ENCODE measurements around the gene ATXN7. TPM values are rescaled to one million over a fixed set of nuclear protein-coding genes. Genes with fewer than 3 reads are reported as not detected.
A peak's percentile ranks its signal among the peaks of the same experiment; 100 is the strongest.

The ATXN7 gene
- polyA plus RNA-seq, 1 experiment = 10.7 TPM

DNA sequence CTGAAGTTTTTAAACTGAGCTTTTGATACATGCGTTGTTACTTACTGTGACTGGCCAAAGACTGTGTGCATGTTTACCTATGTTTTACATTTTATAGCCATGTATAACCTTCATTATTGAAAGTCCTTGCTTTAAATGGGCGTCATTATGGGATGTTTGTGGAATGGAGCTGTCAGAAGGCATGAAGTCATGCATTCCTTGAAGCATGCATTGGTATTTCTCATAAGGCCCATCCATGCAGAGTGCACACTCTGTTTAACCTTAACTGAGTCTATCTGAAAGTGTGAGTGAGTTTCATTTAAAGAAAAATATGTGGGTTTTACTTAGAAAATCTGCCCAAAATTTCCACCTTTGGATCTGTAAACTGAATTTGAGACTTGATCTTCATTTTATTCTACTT, 108.5 kb downstream of the ATXN7 start:
- TF ChIP-seq, protein P1, sequence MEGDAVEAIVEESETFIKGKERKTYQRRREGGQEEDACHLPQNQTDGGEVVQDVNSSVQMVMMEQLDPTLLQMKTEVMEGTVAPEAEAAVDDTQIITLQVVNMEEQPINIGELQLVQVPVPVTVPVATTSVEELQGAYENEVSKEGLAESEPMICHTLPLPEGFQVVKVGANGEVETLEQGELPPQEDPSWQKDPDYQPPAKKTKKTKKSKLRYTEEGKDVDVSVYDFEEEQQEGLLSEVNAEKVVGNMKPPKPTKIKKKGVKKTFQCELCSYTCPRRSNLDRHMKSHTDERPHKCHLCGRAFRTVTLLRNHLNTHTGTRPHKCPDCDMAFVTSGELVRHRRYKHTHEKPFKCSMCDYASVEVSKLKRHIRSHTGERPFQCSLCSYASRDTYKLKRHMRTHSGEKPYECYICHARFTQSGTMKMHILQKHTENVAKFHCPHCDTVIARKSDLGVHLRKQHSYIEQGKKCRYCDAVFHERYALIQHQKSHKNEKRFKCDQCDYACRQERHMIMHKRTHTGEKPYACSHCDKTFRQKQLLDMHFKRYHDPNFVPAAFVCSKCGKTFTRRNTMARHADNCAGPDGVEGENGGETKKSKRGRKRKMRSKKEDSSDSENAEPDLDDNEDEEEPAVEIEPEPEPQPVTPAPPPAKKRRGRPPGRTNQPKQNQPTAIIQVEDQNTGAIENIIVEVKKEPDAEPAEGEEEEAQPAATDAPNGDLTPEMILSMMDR (IDR thresholded peaks at IDR 0.05; ENCODE audit: low read depth, low read length) = no peak
- ChIA-PET POLR2A (interaction anchor here (0.5 to 1.1 kb wide), 2 partner anchors 12 to 108 kb away, joined by 4 to 8 read pairs; partner anchors contain the start of genes ATXN7 and THOC7), CTCF (interaction anchor here (0.5 to 9.8 kb wide), 3 partner anchors 10 to 272 kb away, joined by 3 to 75 read pairs (median 4); no protein-coding TSS in a partner anchor)
- Histone ChIP-seq H3K27me3 (ENCODE audit: control insufficient read depth, insufficient read depth, low read length) (no peaks in the 10 kb centered on the region), H3K4me3 (ENCODE audit: low read depth, low read length) (no peak overlapping the region), H3K9me3 (ENCODE audit: control insufficient read depth, insufficient read depth, low read length) (no peaks in the 10 kb centered on the region), H3K27ac (ENCODE audit: low read depth, low read length) (no peak overlapping the region)
- peak; percentile 56 for DNase-seq (ENCODE audit: low read depth, low spot score)

DNA sequence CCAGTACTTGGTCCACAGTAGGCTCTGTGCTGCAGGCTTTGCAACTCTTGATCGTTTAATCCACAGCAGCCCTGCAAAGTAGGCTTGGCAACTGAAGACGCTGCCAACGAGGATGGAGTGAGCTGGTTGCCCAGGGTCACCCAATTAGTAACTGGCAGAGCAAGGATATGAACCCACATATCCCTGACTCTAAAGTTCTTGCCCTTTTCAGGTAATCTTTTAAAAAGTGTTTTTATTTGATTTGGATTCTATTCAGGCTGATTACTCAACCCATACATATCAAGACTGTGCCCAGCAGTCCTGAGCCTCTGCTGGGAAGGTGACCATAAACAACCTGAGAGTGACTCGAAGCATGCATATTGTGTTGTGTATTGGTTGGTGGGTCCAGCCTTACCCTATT, 109.3 kb downstream of the ATXN7 start:
- DNase-seq (ENCODE audit: low read depth, low spot score) = no peak
- CTCF ChIA-PET = interaction anchor here (1.2 to 9.8 kb wide), 3 partner anchors 10 to 21 kb away, joined by 3 to 75 read pairs (median 67); no protein-coding TSS in a partner anchor
- Histone ChIP-seq H3K27ac (ENCODE audit: low read depth, low read length) (no peak overlapping the region), H3K27me3 (ENCODE audit: control insufficient read depth, insufficient read depth, low read length) (no peaks in the 10 kb centered on the region), H3K4me3 (ENCODE audit: low read depth, low read length) (no peak overlapping the region), H3K9me3 (ENCODE audit: control insufficient read depth, insufficient read depth, low read length) (no peaks in the 10 kb centered on the region)
- POLR2A ChIA-PET = interaction anchor here (1.1 kb wide), 1 partner anchor 13 kb away, joined by 8 read pairs; no protein-coding TSS in a partner anchor
- TF ChIP-seq, protein P1 (IDR thresholded peaks at IDR 0.05; ENCODE audit: low read depth, low read length) = no peak

DNA sequence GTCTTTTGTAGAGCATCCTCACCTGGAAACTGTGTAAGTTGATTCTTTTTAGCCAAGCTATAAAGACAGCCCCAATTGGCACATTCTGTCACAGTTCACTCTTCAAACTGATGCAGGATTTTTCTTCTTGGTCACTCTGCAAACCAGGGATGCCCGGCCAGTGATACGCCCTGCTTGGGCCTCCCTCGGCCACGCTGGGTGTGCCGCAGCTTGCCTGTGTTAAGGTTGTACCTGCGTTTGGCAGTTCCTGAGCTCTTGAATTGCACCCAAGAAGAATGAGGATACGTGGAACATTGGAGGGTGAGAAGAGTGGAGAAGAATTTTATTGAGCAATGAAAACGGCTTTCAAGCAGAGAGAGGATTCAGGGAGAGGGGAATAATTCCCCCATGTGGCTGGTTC, 109.7 kb downstream of the ATXN7 start:
- H3K9me3 ChIP-seq (ENCODE audit: control insufficient read depth, insufficient read depth, low read length) = no peaks in the 10 kb centered on the region
- DNase-seq (ENCODE audit: low read depth, low spot score) = no peak
- ChIA-PET POLR2A (no interaction called here), CTCF (interaction anchor here (8.9 to 9.8 kb wide), 2 partner anchors 11 to 19 kb away, joined by 67 to 75 read pairs; no protein-coding TSS in a partner anchor)
- H3K27me3 ChIP-seq (ENCODE audit: control insufficient read depth, insufficient read depth, low read length) = no peaks in the 10 kb centered on the region
- TF ChIP-seq, protein P1 (IDR thresholded peaks at IDR 0.05; ENCODE audit: low read depth, low read length) = no peak
- H3K4me3 ChIP-seq (ENCODE audit: low read depth, low read length) = no peak overlapping the region
- H3K27ac ChIP-seq (ENCODE audit: low read depth, low read length) = no peak overlapping the region

DNA sequence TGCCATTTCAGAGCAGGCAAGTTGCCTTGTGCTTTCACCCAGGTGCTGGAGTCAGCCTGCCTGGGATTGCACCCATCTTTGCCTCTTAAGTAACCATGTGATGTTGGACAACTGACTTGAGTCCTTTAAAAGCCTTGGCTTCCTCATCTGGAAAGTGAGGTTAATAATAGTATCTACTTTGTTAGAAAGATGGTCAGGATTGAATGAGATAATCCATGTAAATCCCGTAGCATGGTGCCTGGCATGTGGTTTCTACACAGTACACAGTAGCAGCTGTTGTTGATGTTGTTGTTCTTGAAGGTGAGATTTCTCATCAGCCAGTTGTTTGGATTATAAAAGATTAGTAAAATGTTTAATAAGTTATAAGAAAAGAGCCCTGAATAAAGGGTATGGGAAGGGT, 110.8 kb downstream of the ATXN7 start:
- Histone ChIP-seq H3K4me3 (ENCODE audit: low read depth, low read length) (no peak overlapping the region), H3K27ac (ENCODE audit: low read depth, low read length) (no peak overlapping the region), H3K27me3 (ENCODE audit: control insufficient read depth, insufficient read depth, low read length) (no peaks in the 10 kb centered on the region), H3K9me3 (ENCODE audit: control insufficient read depth, insufficient read depth, low read length) (no peaks in the 10 kb centered on the region)
- no peak for DNase-seq (ENCODE audit: low read depth, low spot score)
- TF ChIP-seq, protein P1 (IDR thresholded peaks at IDR 0.05; ENCODE audit: low read depth, low read length) = no peak
- ChIA-PET POLR2A (no interaction called here), CTCF (interaction anchor here (1.6 to 9.8 kb wide), 3 partner anchors 12 to 18 kb away, joined by 4 to 75 read pairs (median 67); no protein-coding TSS in a partner anchor)

DNA sequence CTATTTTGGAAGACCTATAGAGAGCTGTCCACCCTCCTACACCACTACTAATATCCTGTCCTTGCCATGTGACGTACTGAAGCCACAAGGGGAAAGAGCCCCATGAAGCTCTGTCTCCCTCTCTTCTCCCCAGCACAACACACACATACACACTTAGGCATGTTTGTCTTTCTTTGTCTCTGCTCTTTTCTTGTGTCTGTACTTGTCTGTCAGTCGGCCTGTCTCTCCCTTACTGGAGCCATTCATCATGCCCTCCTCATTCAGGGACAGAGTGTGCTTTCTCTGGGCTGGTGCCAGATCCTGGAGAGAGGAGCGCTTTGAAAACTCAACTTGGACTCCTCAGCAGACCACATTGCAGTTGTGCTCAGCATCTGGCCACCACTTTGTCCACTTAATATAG, 112.1 kb downstream of the ATXN7 start:
- Histone ChIP-seq H3K27ac (ENCODE audit: low read depth, low read length) (no peak overlapping the region), H3K4me3 (ENCODE audit: low read depth, low read length) (no peak overlapping the region), H3K27me3 (ENCODE audit: control insufficient read depth, insufficient read depth, low read length) (no peaks in the 10 kb centered on the region), H3K9me3 (ENCODE audit: control insufficient read depth, insufficient read depth, low read length) (no peaks in the 10 kb centered on the region)
- DNase-seq (ENCODE audit: low read depth, low spot score) = no peak
- TF ChIP-seq, protein P1 (IDR thresholded peaks at IDR 0.05; ENCODE audit: low read depth, low read length) = no peak
- ChIA-PET POLR2A (no interaction called here), CTCF (interaction anchor here (0.6 to 9.8 kb wide), 9 partner anchors 11 to 1261 kb away, joined by 3 to 75 read pairs (median 4); partner anchors contain the start of gene C3orf49)

All from AG04450 (cell line).